Stimulated activated naive CD8-positive, alpha-beta T cell treated with anti-CD3 and anti-CD28 coated beads, Interleukin-15, amount 100 ng/mL, for 72 hours (primary cell): ENCODE data around the gene SYNGR3.

Experiments used
- ATAC-seq: fragments of 150-1000 bp; cut with Tn5 transposase; 2 replicates; pipeline ENCODE4 v1.10.0; 2021; ENCODE audit warnings: mild to moderate bottlenecking, moderate library complexity
- DNase-seq, 2 donors: peaks; one replicate each; pipeline ENCODE4 v3.0.0; 2021 to 2022
- H3K27ac Mint-ChIP-seq, 2 donors: one replicate each; pipeline ENCODE4 v1.8.0; 2022; ENCODE audit warnings: mild to moderate bottlenecking in 2 of 2, mixed read lengths in 2 of 2, moderate library complexity in 2 of 2
- H3K27me3 Mint-ChIP-seq: one replicate; pipeline ENCODE4 v1.8.0; 2022; ENCODE audit warnings: mixed read lengths
- H3K4me1 Mint-ChIP-seq: one replicate; pipeline ENCODE4 v1.8.0; 2022; ENCODE audit warnings: mild to moderate bottlenecking, mixed read lengths
- H3K4me3 Mint-ChIP-seq, 2 donors: one replicate each; pipeline ENCODE4 v1.8.0; 2022; ENCODE audit warnings: mild to moderate bottlenecking in 2 of 2, mixed read lengths in 2 of 2, moderate library complexity in 1 of 2
- H3K9me3 Mint-ChIP-seq, 2 donors: one replicate each; pipeline ENCODE4 v1.8.0; 2022; ENCODE audit warnings: mixed read lengths in 2 of 2

Gene SYNGR3

GRCh38 chr16:1992704-1993317 is 3.0 kb downstream of the SYNGR3 start:
- no peak for DNase-seq
- Mint-ChIP-seq H3K4me1 (peaks cover 46% of the 10 kb centered on the region), H3K9me3 (no peaks in the 10 kb centered on the region), H3K4me3 (no peak overlapping the region), H3K27me3 (peaks cover 26% of the 10 kb centered on the region), H3K27ac (no peak overlapping the region)
- ATAC-seq, result no peak

GRCh38 chr16:1993731-1994131 is 4.0 kb downstream of the SYNGR3 start:
- DNase-seq (peak in 1 of 2 donors; percentile 44), ATAC-seq (peak; percentile 10)
- Mint-ChIP-seq H3K9me3 (no peaks in the 10 kb centered on the region), H3K27me3 (peaks cover 17% of the 10 kb centered on the region), H3K27ac (peak overlapping the region; percentile 19 to 54), H3K4me1 (peaks cover 46% of the 10 kb centered on the region), H3K4me3 (no peak overlapping the region)

GRCh38 chr16:1997494-1998359 is 8.0 kb downstream of the SYNGR3 start:
- ATAC-seq, result no peak
- Mint-ChIP-seq H3K4me3 (no peak overlapping the region), H3K27me3 (no peaks in the 10 kb centered on the region), H3K9me3 (no peaks in the 10 kb centered on the region), H3K4me1 (peaks cover 25% of the 10 kb centered on the region), H3K27ac (peak overlapping the region in 1 of 2 donors; percentile 49)
- DNase-seq, result no peak

GRCh38 chr16:1998360-1998835 is 8.6 kb downstream of the SYNGR3 start:
- DNase-seq (no peak), ATAC-seq (no peak)
- no peaks in the 10 kb centered on the region for H3K9me3 Mint-ChIP-seq
- no peak overlapping the region for H3K4me3 Mint-ChIP-seq
- no peaks in the 10 kb centered on the region for H3K27me3 Mint-ChIP-seq
- H3K4me1 Mint-ChIP-seq, result peaks cover 22% of the 10 kb centered on the region
- H3K27ac Mint-ChIP-seq, result no peak overlapping the region

- DNase-seq, result no peak
- Mint-ChIP-seq H3K4me3 (no peak overlapping the region), H3K9me3 (no peaks in the 10 kb centered on the region), H3K4me1 (peaks cover 19% of the 10 kb centered on the region), H3K27me3 (no peaks in the 10 kb centered on the region), H3K27ac (peak overlapping the region in 1 of 2 donors; percentile 76)
- no peak for ATAC-seq
These were observed 9.4 kb downstream of the SYNGR3 start for GRCh38 chr16:1998852-1999801.

- Mint-ChIP-seq H3K27me3 (no peaks in the 10 kb centered on the region), H3K4me1 (peaks cover 28% of the 10 kb centered on the region), H3K4me3 (no peak overlapping the region), H3K27ac (no peak overlapping the region), H3K9me3 (no peaks in the 10 kb centered on the region)
- DNase-seq, result no peak
- no peak for ATAC-seq
These were observed 10.2 kb downstream of the SYNGR3 start for GRCh38 chr16:1999866-2000514.

- DNase-seq (no peak), ATAC-seq (no peak)
- Mint-ChIP-seq H3K4me3 (no peak overlapping the region), H3K27ac (peak overlapping the region in 1 of 2 donors; percentile 45), H3K27me3 (no peaks in the 10 kb centered on the region), H3K4me1 (peaks cover 36% of the 10 kb centered on the region), H3K9me3 (no peaks in the 10 kb centered on the region)
These were observed 11.3 kb downstream of the SYNGR3 start for GRCh38 chr16:2001035-2001434.

- Mint-ChIP-seq H3K4me3 (no peak overlapping the region), H3K27ac (no peak overlapping the region), H3K27me3 (no peaks in the 10 kb centered on the region), H3K4me1 (peaks cover 36% of the 10 kb centered on the region), H3K9me3 (no peaks in the 10 kb centered on the region)
- no peak for DNase-seq
- no peak for ATAC-seq
These were observed 11.9 kb downstream of the SYNGR3 start for GRCh38 chr16:2001456-2002355.

- H3K9me3 Mint-ChIP-seq, result no peaks in the 10 kb centered on the region
These were observed 12.8 kb downstream of the SYNGR3 start for GRCh38 chr16:2002406-2003230.

GRCh38 chr16:2003231-2003826 is 13.6 kb downstream of the SYNGR3 start:
- Mint-ChIP-seq H3K4me1 (peaks cover 46% of the 10 kb centered on the region), H3K4me3 (no peak overlapping the region), H3K27ac (no peak overlapping the region), H3K27me3 (no peaks in the 10 kb centered on the region), H3K9me3 (no peaks in the 10 kb centered on the region)
- DNase-seq (no peak), ATAC-seq (no peak)

More at GRCh38 chr16:2002406-2003230, 12.8 kb downstream of the SYNGR3 start:
- ATAC-seq, result no peak
- Mint-ChIP-seq H3K27me3 (no peaks in the 10 kb centered on the region), H3K4me3 (no peak overlapping the region), H3K4me1 (peaks cover 39% of the 10 kb centered on the region), H3K27ac (peak overlapping the region in 1 of 2 donors; percentile 59)
- no peak for DNase-seq

- Mint-ChIP-seq H3K4me1 (peaks cover 53% of the 10 kb centered on the region), H3K27ac (no peak overlapping the region), H3K4me3 (peak overlapping the region in 1 of 2 donors; percentile 13), H3K9me3 (no peaks in the 10 kb centered on the region), H3K27me3 (no peaks in the 10 kb centered on the region)
- DNase-seq (peak; percentile 87 to 90), ATAC-seq (peak; percentile 87)
These were observed 14.3 kb downstream of the SYNGR3 start for GRCh38 chr16:2003827-2004641.

- H3K27me3 Mint-ChIP-seq, result no peaks in the 10 kb centered on the region
- peak overlapping the region in 1 of 2 donors; percentile 46 for H3K4me3 Mint-ChIP-seq
- ATAC-seq, result no peak
These were observed 15.2 kb downstream of the SYNGR3 start for GRCh38 chr16:2004795-2005517.

More at GRCh38 chr16:2004795-2005517, 15.2 kb downstream of the SYNGR3 start:
- DNase-seq, result no peak
- Mint-ChIP-seq H3K4me1 (peaks cover 53% of the 10 kb centered on the region), H3K27ac (no peak overlapping the region), H3K9me3 (no peaks in the 10 kb centered on the region)
